ENCODE data around the gene TRAF2.

Gene TRAF2

GRCh38 chr9:136915632-136916329 is 29.5 kb downstream of the TRAF2 start:
- no peaks in the 10 kb centered on the region for H3K36me3 ChIP-seq (ENCODE audit: control insufficient read depth, insufficient read depth, low read length)
- no peak overlapping the region for H3K27ac ChIP-seq
- no peak overlapping the region for H3K4me2 ChIP-seq (ENCODE audit: low read length)
- no peaks in the 10 kb centered on the region for H3K79me2 ChIP-seq
- no peak overlapping the region for H2AFZ ChIP-seq
- no peaks in the 10 kb centered on the region for H3K4me1 ChIP-seq
- no peak overlapping the region for H3K9ac ChIP-seq
- H3K4me3 ChIP-seq (ENCODE audit: low read depth, low read length): no peak overlapping the region
- no peaks in the 10 kb centered on the region for H3K9me3 ChIP-seq (ENCODE audit: control insufficient read depth, low read length)
- TF ChIP-seq, protein P1, sequence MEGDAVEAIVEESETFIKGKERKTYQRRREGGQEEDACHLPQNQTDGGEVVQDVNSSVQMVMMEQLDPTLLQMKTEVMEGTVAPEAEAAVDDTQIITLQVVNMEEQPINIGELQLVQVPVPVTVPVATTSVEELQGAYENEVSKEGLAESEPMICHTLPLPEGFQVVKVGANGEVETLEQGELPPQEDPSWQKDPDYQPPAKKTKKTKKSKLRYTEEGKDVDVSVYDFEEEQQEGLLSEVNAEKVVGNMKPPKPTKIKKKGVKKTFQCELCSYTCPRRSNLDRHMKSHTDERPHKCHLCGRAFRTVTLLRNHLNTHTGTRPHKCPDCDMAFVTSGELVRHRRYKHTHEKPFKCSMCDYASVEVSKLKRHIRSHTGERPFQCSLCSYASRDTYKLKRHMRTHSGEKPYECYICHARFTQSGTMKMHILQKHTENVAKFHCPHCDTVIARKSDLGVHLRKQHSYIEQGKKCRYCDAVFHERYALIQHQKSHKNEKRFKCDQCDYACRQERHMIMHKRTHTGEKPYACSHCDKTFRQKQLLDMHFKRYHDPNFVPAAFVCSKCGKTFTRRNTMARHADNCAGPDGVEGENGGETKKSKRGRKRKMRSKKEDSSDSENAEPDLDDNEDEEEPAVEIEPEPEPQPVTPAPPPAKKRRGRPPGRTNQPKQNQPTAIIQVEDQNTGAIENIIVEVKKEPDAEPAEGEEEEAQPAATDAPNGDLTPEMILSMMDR (IDR thresholded peaks at IDR 0.05): no peak
- H3K27me3 ChIP-seq (ENCODE audit: control insufficient read depth, insufficient read depth, low read length): no peaks in the 10 kb centered on the region

GRCh38 chr9:136916330-136917184 is 30.2 kb downstream of the TRAF2 start:
- Histone ChIP-seq H3K9me3 (ENCODE audit: control insufficient read depth, low read length) (no peaks in the 10 kb centered on the region), H3K9ac (no peak overlapping the region), H3K4me3 (ENCODE audit: low read depth, low read length) (no peak overlapping the region), H2AFZ (no peak overlapping the region), H3K27ac (no peak overlapping the region), H3K4me2 (ENCODE audit: low read length) (no peak overlapping the region), H3K79me2 (no peaks in the 10 kb centered on the region), H3K4me1 (no peaks in the 10 kb centered on the region), H3K36me3 (ENCODE audit: control insufficient read depth, insufficient read depth, low read length) (no peaks in the 10 kb centered on the region), H3K27me3 (ENCODE audit: control insufficient read depth, insufficient read depth, low read length) (no peaks in the 10 kb centered on the region)
- TF ChIP-seq, protein P1 (IDR thresholded peaks at IDR 0.05): no peak

GRCh38 chr9:136917902-136918301 is 31.6 kb downstream of the TRAF2 start:
- no peaks in the 10 kb centered on the region for H3K4me1 ChIP-seq
- H3K27ac ChIP-seq: no peak overlapping the region
- TF ChIP-seq, protein P1 (IDR thresholded peaks at IDR 0.05): no peak
- H3K27me3 ChIP-seq (ENCODE audit: control insufficient read depth, insufficient read depth, low read length): no peaks in the 10 kb centered on the region
- H3K4me3 ChIP-seq (ENCODE audit: low read depth, low read length): no peak overlapping the region
- H3K4me2 ChIP-seq (ENCODE audit: low read length): no peak overlapping the region
- H3K79me2 ChIP-seq: no peaks in the 10 kb centered on the region
- H3K9me3 ChIP-seq (ENCODE audit: control insufficient read depth, low read length): no peaks in the 10 kb centered on the region
- H3K9ac ChIP-seq: no peak overlapping the region
- H3K36me3 ChIP-seq (ENCODE audit: control insufficient read depth, insufficient read depth, low read length): no peaks in the 10 kb centered on the region
- H2AFZ ChIP-seq: no peak overlapping the region

- Histone ChIP-seq H3K4me1 (no peaks in the 10 kb centered on the region), H3K27me3 (ENCODE audit: control insufficient read depth, insufficient read depth, low read length) (no peaks in the 10 kb centered on the region), H3K79me2 (no peaks in the 10 kb centered on the region), H3K9me3 (ENCODE audit: control insufficient read depth, low read length) (no peaks in the 10 kb centered on the region), H3K27ac (no peak overlapping the region), H2AFZ (no peak overlapping the region), H3K4me3 (ENCODE audit: low read depth, low read length) (no peak overlapping the region), H3K36me3 (ENCODE audit: control insufficient read depth, insufficient read depth, low read length) (no peaks in the 10 kb centered on the region), H3K9ac (no peak overlapping the region), H3K4me2 (ENCODE audit: low read length) (no peak overlapping the region)
- TF ChIP-seq, protein P1 (IDR thresholded peaks at IDR 0.05): no peak
Observed at GRCh38 chr9:136920069-136920468, 33.8 kb downstream of the TRAF2 start.

All from parathyroid adenoma (tissue), 2 donors.